CD14-positive monocyte (primary cell): ENCODE measurements around the gene PLXDC2. TPM values are rescaled to one million over a fixed set of nuclear protein-coding genes. Genes with fewer than 3 reads are reported as not detected.

ENCODE experiments used
- DNase-seq, 3 donors: peaks; one replicate each; pipeline ENCODE4 v3.0.0-alpha.2; 2011 to 2022
- H2AFZ ChIP-seq: 2 replicates; pipeline ENCODE4 v1.6.0; 2012; ENCODE audit warnings: mild to moderate bottlenecking, low read depth, low read length, inconsistent platforms; ENCODE audit not compliant: insufficient read depth, poor library complexity, severe bottlenecking
- H3K27ac ChIP-seq, 2 donors: 1 replicate in 1 of 2; 2 replicates in 1 of 2; pipeline ENCODE4 v1.5.1; 2012 to 2013; ENCODE audit warnings: low read length in 2 of 2, control low read depth in 1 of 2, inconsistent platforms in 1 of 2, low read depth in 1 of 2, mild to moderate bottlenecking in 1 of 2
- H3K27me3 ChIP-seq, 2 donors: one replicate each; pipeline versions ENCODE4 v1.6.0 to v1.6.1; 2011 to 2013; ENCODE audit warnings: low read length in 2 of 2; ENCODE audit not compliant: control insufficient read depth in 2 of 2, insufficient read depth in 2 of 2
- H3K36me3 ChIP-seq, 2 donors: replicated peaks in 1 of 2; 1 replicate in 1 of 2; 2 replicates in 1 of 2; pipeline versions ENCODE4 v1.5.1 to v1.6.1; 2012 to 2013; ENCODE audit warnings: low read length in 2 of 2, control low read depth in 1 of 2, inconsistent platforms in 1 of 2, mild to moderate bottlenecking in 1 of 2; ENCODE audit not compliant: insufficient read depth in 2 of 2, control insufficient read depth in 1 of 2
- H3K4me1 ChIP-seq, 2 donors: 1 replicate in 1 of 2; 2 replicates in 1 of 2; pipeline versions ENCODE4 v1.5.1 to v1.6.1; 2012 to 2013; ENCODE audit warnings: low read length in 2 of 2, control low read depth in 1 of 2, inconsistent platforms in 1 of 2, mild to moderate bottlenecking in 1 of 2, moderate library complexity in 1 of 2; ENCODE audit not compliant: insufficient read depth in 2 of 2, control insufficient read depth in 1 of 2
- H3K4me2 ChIP-seq: replicated peaks from 2 replicates; pipeline ENCODE3; 2012; ENCODE audit warnings: low read length, moderate library complexity, mild to moderate bottlenecking; ENCODE audit not compliant: poor library complexity, severe bottlenecking; ENCODE audit errors: extremely low read depth
- H3K4me3 ChIP-seq, 3 experiments: fragments of 200-600 bp in 1 of 3; sonication (generic) in 1 of 3; replicated peaks in 1 of 3; 1 replicate in 2 of 3; 2 replicates in 1 of 3; pipeline ENCODE4 v1.5.1; 2011 to 2013; ENCODE audit warnings: low read length in 3 of 3, mild to moderate bottlenecking in 3 of 3, control low read depth in 2 of 3, low read depth in 2 of 3, inconsistent platforms in 1 of 3, moderate library complexity in 1 of 3
- H3K79me2 ChIP-seq: 2 replicates; pipeline ENCODE4 v1.6.0; 2012; ENCODE audit warnings: mild to moderate bottlenecking, control low read depth, inconsistent platforms, low read length, moderate library complexity; ENCODE audit not compliant: insufficient read depth
- H3K9ac ChIP-seq: 2 replicates; pipeline ENCODE4 v1.6.0; 2017; ENCODE audit warnings: low read length, mild to moderate bottlenecking; ENCODE audit not compliant: insufficient read depth, poor library complexity, severe bottlenecking
- H3K9me3 ChIP-seq, 2 donors: replicated peaks in 1 of 2; 1 replicate in 1 of 2; 2 replicates in 1 of 2; pipeline versions ENCODE4 v1.5.1 to v1.6.1; 2012 to 2013; ENCODE audit warnings: low read length in 2 of 2, control low read depth in 1 of 2; ENCODE audit not compliant: control insufficient read depth in 1 of 2, insufficient read depth in 1 of 2
- H4K20me1 ChIP-seq: 2 replicates; pipeline ENCODE4 v1.6.0; 2012; ENCODE audit warnings: mild to moderate bottlenecking, low read length, control low read depth, moderate library complexity; ENCODE audit not compliant: insufficient read depth
- H3K27ac Mint-ChIP-seq, 7 donors: one replicate each; pipeline ENCODE4 v1.8.0; 2020; ENCODE audit warnings: mild to moderate bottlenecking in 7 of 7, mixed read lengths in 7 of 7, moderate library complexity in 6 of 7, inconsistent platforms in 2 of 7
- H3K27me3 Mint-ChIP-seq, 3 donors: one replicate each; pipeline ENCODE4 v1.8.0; 2021 to 2022; ENCODE audit warnings: low read depth in 3 of 3, mild to moderate bottlenecking in 3 of 3, mixed read lengths in 3 of 3, moderate library complexity in 3 of 3, inconsistent platforms in 1 of 3
- H3K36me3 Mint-ChIP-seq, 2 donors: one replicate each; pipeline ENCODE4 v1.8.0; 2020; ENCODE audit warnings: mixed read lengths in 2 of 2, inconsistent platforms in 1 of 2, mild to moderate bottlenecking in 1 of 2
- H3K4me1 Mint-ChIP-seq: one replicate; pipeline ENCODE4 v1.8.0; 2020; ENCODE audit warnings: mild to moderate bottlenecking, mixed read lengths
- H3K4me3 Mint-ChIP-seq, 2 donors: one replicate each; pipeline ENCODE4 v1.8.0; 2020; ENCODE audit warnings: mild to moderate bottlenecking in 2 of 2, mixed read lengths in 2 of 2, moderate library complexity in 1 of 2
- H3K9me3 Mint-ChIP-seq, 7 donors: one replicate each; pipeline ENCODE4 v1.8.0; 2020 to 2022; ENCODE audit warnings: mixed read lengths in 7 of 7, mild to moderate bottlenecking in 6 of 7, moderate library complexity in 6 of 7, inconsistent platforms in 2 of 7
- CTCF ChIP-seq: fragments of 200-600 bp; IDR thresholded peaks from one replicate; pipeline ENCODE4 v1.8.0; 2022; ENCODE audit warnings: antibody characterized with exemption, mild to moderate bottlenecking
- WGBS: methylation state at CpG from one replicate; pipeline ENCODE4 v1.1.5; 2013; ENCODE audit warnings: missing lambda C conversion rate; ENCODE audit not compliant: insufficient coverage; 5-methylcytosine and 5-hydroxymethylcytosine counted together
- intact Hi-C, 2 donors: fragments of 100-400 bp; cut with micrococcal nuclease; formaldehyde crosslinking; loops; one replicate each; pipeline versions ENCODE4 v1.15.0 to v1.15.1; 2023
- polyA plus RNA-seq, 3 donors: library from polyadenylated mRNA; depleted of rRNA in 1 of 3; unstranded in 2 of 3; stranded (reverse) in 1 of 3; fragments of 300-500 nt in 2 of 3; fragments of >200 nt in 1 of 3; fragmentation: Illumina TruSeq in 2 of 3; gene quantifications; 1 replicate in 2 of 3; 2 replicates in 1 of 3; pipeline ENCODE4 v1.2.3, GENCODE V29; 2012 to 2021

The PLXDC2 gene
- polyA plus RNA-seq, 3 donors, result 37.5 to 128 (median 93.6) TPM

- Histone ChIP-seq H3K4me3 (no peak overlapping the region), H3K9me3 (no peaks in the 10 kb centered on the region), H3K9ac (no peak overlapping the region), H3K27ac (no peak overlapping the region), H3K27me3 (no peaks in the 10 kb centered on the region), H3K36me3 (no peaks in the 10 kb centered on the region), H4K20me1 (peaks cover 95% of the 10 kb centered on the region), H3K4me2 (no peak overlapping the region), H3K4me1 (peaks cover 8 to 12% of the 10 kb centered on the region in 2 donors), H2AFZ (no peak overlapping the region), H3K79me2 (peaks cover 58% of the 10 kb centered on the region)
- Mint-ChIP-seq H3K27ac (peak overlapping the region in 4 of 7 donors; percentile 27 to 61 (median 43)), H3K4me3 (no peak overlapping the region), H3K27me3 (peaks cover 0 to 2% (median 0%) of the 10 kb centered on the region in 3 donors), H3K36me3 (peaks cover 7 to 8% of the 10 kb centered on the region in 2 donors), H3K9me3 (no peaks in the 10 kb centered on the region), H3K4me1 (peaks cover 24% of the 10 kb centered on the region)
- no peak for TF ChIP-seq CTCF
- no peak for DNase-seq
- no CpG with 5 or more reads among the region's 2 CpGs for WGBS
- intact Hi-C loops, result no loop called here
These were observed 148.4 kb downstream of the PLXDC2 start for GRCh38 chr10:19964625-19965024.

- H3K9me3 ChIP-seq, result no peaks in the 10 kb centered on the region
- H3K9me3 Mint-ChIP-seq, result no peaks in the 10 kb centered on the region
- no peak overlapping the region for H3K27ac ChIP-seq
- H2AFZ ChIP-seq, result no peak overlapping the region
- H4K20me1 ChIP-seq, result peaks cover 95% of the 10 kb centered on the region
- H3K36me3 ChIP-seq, result no peaks in the 10 kb centered on the region
- no peak overlapping the region for H3K4me2 ChIP-seq
- peaks cover 8 to 14% of the 10 kb centered on the region in 2 donors for H3K36me3 Mint-ChIP-seq
- H3K4me1 ChIP-seq, result peaks cover under 1 to 4% of the 10 kb centered on the region in 2 donors
- intact Hi-C loops, result no loop called here
- DNase-seq, result no peak
- no peaks in the 10 kb centered on the region for H3K27me3 ChIP-seq
- no peak for TF ChIP-seq CTCF
- H3K4me3 Mint-ChIP-seq, result no peak overlapping the region
- 92% methylated on average over 4 of the region's 7 CpGs for WGBS
- H3K4me1 Mint-ChIP-seq, result peaks cover 24% of the 10 kb centered on the region
- no peak overlapping the region for H3K9ac ChIP-seq
- H3K4me3 ChIP-seq, result no peak overlapping the region
- H3K27ac Mint-ChIP-seq, result peak overlapping the region in 2 of 7 donors; percentile 5 to 50
- H3K79me2 ChIP-seq, result peaks cover 58% of the 10 kb centered on the region
- H3K27me3 Mint-ChIP-seq, result peaks cover 0 to 2% (median 0%) of the 10 kb centered on the region in 3 donors
These were observed 150.5 kb downstream of the PLXDC2 start for GRCh38 chr10:19966751-19967150.
